Femur (tissue), 1 donor: ENCODE measurements around the gene MTMR1.

Source experiments
- DNase-seq: peaks from one replicate; pipeline ENCODE4 v3.0.0-alpha.2; 2017

Gene MTMR1

DNA sequence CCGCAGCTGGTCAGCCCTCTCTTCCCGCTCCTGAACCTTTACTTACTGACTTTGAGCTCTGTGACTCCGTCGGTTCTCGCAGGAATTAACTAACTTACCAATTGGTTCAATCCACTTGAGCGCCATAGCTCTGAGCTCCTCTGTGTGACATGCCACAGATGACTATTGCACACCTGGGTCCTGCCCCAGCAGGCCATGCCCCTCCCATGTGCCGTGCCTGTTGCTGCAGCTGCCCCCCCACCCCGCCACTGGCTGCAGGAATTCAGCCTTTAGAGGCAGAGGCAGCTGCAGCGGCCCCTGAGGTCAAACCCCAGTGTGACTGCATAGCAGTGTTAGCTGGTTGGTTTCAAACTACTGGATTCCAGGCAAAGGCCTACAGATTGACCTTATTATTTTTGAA lies 70.6 kb downstream of the MTMR1 start:
- no peak for DNase-seq

DNA sequence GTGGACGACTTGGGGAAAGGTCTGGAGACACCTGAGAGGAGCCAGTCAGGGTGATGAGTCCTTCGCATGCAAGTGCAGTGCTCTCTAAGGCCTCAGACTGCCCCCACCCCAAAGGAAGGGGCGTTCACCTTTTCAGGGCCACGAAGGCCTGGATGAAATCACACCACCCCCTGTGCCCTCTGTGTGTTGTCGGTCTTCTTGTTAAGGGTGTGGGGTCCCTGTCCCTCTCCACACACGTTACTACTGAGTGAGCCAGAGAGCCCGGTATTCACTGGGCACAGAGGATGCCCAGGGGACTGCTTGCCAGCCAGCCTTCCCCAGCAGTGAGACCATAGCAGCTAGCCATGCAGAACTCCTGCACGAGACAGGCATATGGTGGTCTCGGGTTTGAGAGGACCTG lies 72.0 kb downstream of the MTMR1 start:
- no peak for DNase-seq

DNA sequence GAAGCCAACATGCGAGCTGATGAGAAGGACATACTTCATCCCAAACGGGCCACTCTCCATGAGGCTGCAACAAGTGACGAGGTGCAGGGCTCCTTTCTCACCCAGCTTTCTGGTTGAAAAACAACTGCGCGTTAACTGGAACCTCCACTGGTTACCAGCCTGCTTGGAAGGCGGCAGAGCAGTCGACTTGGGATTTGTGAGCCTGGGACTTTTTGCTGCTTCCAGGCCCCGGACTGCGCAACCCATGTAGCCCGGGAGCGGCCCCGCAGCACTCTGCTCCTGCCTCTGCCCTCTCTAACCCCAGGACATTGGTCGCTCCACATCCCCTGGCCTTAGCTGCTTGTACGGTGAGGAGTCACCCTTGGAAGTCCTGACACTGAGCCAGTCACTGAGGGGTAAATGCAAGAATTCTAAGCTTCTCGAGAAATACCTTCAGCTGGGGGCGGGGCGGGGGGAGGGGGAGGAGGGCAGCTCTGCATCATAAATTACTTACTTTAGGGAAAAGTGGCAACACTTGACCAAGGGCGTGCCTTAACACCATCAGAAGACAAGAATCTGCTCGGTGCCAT lies 72.7 kb downstream of the MTMR1 start:
- no peak for DNase-seq

DNA sequence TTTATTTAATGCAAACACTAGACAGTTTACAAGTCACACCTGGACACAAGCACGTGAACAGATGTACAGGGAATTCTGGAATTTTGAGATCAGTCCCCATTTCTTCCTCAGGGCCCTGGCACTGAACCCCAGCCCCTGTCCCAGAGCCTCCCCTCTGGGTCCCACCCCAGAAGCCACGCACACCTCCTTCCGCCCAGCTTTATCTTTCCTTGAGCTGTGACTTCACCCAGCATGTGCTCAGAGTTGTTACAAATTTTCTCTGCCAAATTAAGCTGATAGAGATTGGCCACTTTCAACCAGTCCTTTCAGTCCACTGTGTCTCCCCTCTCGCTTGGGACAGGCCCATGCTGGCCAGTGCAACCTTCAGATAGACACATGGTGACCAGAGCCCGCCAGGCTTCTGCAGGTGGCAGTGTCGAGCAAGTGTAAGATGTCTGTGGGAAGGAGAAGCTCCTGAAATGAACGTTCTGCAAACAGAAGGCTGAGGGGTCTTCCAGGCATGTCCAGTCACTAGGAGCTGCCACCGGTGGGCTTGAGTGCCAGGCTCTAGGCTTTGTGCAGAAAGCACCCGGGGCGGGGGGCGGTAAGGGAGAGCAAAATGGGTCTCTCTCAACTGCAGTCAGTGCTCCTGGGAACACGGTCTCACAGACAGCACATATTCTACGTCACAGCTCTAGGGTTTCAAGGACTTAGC lies 73.3 kb downstream of the MTMR1 start:
- DNase-seq, result no peak

DNA sequence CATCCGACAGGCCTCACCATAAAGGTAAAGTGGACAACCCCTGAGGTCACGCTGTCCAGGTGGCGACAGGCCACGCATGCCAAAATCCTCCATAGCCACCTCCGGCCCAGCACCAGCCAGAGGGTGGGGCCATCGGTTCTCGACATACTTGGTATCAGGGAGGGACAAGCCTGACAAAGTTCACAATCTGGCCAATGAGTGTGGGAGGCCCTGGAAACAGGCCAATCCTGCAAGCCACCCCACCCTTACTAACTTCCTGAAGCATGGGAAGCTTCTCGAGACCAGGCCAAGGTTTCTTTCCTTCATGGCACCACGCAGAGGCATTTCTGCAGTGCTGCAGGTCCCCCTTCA lies 73.8 kb downstream of the MTMR1 start:
- DNase-seq, result no peak

DNA sequence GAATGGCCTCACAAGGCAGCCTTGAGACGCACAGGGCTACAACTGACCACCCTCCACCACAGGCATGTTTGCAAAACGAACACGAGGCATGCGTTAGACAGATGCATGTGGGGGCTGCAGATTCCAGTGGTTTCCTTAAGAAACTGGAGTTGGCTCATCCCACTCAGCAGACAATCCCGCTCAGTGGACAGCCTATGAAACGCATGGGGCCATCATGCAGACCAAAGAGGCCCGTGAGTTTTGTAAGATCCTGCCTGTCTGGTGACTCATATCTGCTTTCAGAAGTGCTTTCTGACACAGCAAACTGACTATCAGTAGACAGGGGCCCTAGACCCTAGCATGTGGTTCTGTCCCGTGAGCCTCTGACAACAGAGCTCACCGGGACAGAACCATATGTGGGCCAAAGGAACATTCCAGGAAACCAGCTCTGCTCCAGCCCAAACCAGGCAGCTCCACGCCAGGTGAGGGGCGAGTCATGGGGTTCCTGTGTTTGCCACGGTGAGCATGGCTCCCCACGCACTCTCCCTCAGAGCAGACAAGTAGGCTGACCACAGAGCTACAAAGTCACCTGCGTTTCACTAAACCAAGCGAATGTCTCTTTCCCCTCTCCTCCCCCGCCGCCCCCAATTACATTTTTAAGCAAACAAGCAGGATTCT lies 74.4 kb downstream of the MTMR1 start:
- DNase-seq, result no peak

DNA sequence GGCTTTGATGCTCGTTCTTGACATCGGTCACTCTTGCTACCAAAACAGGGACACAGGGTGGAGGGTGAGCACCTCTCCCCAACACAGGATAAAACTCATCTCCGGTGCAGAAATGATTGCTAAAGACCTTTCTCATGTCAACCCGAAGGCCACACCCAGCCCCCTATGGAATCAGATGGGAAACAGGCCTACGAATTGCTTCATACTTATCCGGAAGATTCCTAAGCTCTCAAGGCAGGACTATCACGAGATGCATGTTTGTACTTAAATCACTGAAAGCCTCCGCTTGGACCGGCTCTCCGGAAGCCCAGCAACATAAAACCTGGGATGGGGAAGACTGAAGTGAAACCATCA lies 74.9 kb downstream of the MTMR1 start:
- no peak for DNase-seq

DNA sequence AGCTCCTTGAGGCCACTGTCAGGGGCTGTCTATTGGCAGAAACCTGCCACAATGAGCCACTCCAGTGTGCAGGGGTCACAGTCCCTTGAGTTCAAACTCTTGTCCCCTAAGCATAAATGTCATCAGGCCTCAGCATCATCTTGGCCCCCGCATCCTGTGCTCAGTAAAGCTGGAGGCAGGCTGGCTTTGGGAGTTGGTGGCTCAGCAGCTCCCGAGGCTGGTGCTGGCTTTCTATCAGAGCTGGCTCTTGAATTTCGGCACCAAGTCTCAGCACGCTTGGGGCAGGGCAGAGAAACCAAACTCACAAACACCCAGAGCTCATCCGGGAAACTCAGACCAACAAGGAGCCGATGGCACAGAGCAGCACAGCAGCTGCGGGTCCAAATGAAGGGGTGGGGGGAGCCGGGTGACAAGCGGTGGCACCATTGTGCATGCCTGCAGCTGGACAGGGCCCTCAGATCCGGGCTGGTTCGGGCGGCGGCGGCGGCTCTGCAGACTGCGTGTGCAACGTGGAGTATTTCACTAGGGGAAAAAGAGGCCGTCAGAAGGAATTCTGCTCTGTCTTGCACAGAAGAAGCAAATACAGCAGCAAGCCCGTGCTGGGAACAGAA lies 75.5 kb downstream of the MTMR1 start:
- no peak for DNase-seq

DNA sequence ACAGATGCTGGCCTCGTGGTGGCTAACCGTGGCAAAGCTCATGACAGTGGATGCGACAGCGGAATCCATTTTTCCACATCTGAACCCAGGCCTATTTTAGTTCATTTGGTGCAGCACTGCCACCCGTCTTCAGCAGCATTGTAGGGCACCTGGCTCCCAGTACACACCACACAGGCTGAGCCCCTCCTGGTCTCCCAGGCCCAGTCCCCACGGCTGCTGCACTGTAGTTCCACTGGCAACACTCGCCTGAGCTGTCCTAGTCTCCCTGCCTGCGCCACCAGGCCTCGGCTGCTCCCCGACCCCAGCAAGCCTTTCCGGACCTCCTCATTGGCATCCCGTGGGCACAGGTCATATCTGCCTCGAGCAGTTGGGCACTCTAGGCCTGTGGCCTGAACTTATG lies 76.2 kb downstream of the MTMR1 start:
- DNase-seq, result no peak

DNA sequence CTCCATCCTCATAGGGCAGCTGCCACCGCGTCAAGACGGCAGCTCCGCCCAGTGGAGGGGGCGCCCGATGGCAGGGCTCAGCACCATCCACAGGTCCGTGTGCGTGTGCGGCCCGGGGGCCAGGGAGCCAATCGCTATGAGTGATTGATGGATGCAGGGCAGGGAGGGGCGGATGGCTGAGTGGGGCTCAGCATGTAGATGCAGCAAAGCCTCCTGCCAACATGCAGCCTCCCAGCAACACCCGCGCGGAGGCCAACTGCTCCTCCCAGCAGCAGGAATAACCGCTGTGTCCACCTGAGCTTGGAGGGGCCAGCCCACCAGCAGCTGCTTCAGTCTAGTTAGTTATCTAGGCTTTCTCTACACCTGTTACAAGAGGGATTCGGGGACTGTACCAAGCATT lies 77.4 kb downstream of the MTMR1 start:
- no peak for DNase-seq

DNA sequence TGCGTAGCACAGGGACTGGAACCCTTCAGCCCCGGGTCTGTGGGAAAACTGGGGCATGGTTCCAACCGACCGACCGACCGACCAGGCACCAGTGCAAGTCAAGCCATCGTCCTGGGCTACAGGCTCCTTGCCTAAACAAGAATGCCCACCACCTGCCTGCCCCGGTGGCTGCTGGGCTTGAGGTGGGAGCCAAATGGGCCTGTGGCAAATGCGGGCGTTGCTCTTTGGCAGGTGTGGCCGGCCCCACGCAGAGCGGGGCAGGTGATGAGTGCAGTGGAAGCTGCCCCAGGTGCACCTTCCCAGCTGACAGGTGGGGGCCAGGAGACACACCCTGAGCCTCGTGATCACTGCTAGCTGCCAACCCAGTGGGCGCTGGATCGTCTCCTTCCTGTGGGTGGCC lies 77.9 kb downstream of the MTMR1 start:
- DNase-seq, result no peak

DNA sequence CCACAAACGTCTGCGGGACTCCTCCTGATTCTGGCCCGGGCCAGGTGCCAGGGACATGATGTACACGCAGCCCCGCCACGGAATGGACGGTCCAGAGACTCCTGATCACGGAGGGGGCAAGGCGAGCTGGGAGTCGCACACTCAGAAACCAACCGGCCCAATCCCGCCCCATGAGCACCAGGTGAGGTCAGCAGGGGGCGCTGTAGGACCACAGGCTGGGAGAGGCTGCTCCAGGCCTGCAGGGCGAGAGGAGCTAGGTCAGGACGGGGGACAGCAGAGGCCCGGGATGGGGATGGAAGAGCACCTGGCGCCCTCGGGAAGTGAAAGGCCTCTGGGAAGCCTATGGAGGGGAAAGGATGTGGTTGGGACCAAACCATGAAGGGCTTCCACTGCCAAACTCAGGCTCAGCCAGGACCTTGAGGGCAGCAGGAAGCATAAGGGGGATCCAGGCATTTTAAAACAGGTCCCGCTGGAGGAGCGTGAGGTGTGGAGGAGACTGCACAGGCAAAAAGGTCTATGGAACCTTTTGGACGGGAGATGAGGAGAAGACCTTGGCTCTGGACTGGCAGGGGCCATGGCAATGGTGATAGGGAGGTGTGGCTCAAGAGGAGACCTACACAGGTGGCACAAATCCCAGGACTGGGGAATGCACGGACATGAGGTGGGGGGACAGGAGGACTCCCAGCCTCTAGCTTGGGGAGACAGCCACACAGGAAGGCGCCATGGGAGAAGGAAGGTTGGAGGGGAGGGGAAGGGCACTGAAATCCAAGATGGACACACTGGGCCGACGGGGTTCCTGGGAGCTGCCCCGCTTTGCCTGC lies 79.2 kb downstream of the MTMR1 start:
- peak; percentile 81 for DNase-seq

DNA sequence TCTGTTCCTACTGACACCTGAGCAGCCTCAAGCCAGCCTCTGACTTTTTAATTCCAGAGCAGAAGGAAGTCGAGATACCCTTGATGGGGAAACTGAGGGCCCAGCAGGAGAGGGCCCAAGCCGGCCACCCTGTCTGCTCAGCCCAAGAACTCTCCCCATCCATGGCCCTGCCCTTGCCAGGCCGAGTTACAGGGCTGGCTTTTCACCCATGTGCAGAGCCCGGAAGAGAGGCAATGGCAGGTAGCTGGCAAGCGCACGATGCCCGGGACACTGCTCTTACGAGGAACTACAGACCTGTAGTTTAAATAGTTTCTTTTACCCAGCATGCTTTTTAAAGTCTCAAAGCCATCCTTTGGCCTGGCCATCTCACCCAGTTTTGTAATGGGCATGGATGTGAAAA lies 79.9 kb downstream of the MTMR1 start:
- DNase-seq, result no peak

DNA sequence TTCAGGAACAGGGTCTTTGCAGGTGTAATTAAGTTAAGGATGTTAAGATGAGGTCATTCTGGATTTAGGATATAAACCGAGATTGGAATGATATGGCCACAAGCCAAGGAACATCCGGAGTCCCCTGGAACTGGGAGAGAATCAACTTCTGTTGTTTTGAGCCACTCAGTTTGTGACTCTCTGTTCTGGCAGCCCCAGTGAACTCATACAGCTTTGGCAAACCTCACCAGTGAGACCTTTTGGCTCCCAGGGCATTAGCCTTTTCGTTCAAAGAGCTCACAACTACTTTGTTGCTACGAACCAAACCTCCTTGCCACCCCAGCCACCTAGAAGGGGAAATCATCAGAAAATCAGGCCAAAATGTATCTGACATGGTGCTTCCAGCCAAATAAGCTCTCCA lies 80.4 kb downstream of the MTMR1 start:
- DNase-seq, result no peak

DNA sequence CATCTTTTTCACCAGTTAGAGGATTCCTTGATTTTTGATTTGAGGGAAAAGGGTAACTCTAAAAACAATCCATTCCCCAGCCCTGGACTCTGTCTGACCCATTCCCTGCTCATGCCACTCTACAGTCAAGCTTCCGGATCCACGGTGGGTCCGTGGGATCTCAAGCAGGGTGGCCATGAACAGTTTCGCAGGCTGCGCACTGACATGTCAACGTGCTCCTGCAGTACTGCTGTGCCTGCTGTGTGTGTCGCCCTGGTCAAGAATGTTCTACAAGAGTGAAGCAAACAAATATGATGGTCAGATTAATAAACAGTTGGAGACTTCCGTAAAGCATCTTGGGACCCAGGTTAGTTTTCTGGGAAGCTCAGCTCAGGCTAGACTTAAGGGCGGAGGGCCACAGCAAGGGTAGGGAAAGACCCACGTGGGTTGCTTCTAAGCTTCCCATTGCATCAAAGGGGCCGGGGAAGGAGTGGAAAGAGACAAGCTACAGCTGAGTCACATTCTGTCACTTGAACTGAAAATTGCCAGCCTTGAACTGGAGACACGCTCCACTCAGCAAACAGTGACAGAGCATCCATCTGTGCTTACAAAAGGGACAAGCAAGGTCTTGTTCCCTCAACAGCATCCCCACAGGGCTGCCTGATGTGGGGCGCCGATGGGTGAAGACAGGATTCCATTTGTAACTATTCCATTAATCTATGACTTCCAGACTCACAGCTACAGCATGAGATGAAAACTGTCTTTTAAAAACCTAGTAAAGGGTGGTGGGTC lies 81.8 kb downstream of the MTMR1 start:
- no peak for DNase-seq

DNA sequence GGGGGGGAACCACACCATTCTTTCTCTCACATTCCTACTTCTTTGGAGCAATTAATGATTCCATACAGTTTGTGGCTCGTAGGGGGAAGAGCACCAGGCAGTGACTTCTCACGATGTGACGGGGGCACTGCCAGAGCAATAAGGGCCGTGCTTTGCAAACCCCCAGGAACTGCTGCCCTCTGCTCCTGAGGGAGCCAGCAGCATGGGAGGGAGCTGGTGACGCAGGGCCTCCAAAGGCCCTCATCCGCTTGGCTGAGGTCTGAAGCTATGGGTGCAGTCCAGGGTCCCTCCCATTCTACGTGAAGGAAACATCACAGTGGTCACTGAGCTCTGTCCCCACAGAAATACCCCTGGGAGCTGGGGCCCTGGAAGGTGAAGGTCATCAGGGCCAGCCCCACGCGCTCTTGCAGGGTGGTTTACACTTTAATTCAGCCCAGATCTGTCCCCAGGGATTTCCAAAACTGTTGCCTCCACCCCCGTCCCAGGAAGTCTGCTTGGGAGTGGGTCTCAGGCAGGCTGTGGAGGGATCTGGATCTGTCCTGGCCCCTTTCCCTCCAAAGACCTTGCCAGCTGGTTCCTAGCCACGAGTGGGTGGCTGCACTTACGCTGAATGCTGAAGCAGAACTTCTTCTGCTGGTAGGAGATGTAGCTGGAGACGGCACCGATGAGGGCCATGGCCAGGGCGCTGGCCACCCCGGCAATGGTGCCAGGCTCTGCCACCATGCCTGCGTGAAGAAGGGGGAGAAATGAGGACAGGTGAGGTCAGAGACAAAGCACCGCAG lies 82.6 kb downstream of the MTMR1 start:
- DNase-seq, result no peak

DNA sequence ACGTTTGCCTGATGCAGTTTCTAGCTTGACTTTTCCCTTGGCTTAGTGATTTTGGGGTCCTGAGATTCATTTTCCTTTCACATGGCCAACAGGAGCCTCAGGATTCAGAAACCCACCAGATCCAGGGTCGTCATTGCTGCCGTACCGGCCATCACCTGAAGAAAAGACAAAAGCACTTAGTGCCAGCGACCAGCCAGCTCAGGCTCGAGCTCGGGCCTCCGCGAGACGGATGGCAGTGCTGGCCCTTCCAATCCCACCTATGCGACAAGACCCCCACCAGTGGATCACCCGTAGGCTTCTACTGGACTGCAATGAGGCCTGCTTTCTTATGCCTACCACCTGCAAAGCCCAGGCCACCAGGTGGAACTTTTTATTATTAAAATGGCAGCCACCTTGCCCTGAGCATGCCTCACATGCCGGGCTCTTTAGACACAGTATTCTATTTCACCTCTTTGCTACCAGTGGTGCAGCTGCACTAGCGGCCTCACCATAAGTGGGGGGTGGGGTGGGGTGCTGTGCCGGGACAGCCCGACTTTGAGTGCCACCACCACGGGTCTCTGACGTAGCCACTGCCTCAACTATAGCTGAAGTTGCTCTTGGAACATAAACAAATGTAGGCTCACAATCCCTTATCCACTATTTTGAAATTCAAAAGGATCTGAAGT lies 84.3 kb downstream of the MTMR1 start:
- no peak for DNase-seq

DNA sequence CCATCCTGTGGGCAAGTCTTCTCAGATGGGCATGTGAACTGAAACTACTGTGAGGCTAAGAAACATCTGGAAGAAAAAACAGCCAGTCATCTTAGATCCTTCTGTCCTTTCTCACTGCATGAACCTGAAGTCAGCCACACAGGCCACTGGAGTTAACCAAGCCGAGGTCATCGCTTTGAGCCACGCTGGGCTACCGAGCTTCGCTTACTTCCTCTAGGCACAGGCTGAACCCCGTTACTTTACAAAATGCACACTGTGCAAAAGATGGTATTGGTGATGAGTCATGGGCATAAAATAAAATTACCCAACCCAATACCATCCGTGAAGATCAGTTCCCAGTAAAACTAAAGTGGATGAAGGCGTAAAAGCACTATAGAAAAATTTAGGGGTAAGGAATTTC lies 86.2 kb downstream of the MTMR1 start:
- DNase-seq, result no peak

DNA sequence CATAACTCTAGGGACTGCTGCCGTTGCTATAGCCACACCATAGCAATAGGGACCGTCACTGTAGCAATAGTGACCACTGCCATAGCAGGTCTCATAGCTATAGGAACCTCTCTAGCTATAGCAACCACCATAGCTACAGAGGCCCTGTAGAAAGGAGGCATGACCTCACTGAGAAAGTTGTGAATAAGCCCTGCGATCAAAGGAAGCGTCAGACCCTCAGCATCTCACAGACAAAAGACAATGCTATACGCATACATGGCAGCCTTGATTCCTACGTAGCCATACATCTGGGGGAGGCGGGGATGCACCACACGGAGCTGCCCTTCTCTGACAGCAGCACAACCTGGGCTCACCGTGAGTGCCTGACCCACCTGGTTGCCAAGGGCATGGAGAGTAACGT lies 88.5 kb downstream of the MTMR1 start:
- DNase-seq, result no peak

DNA sequence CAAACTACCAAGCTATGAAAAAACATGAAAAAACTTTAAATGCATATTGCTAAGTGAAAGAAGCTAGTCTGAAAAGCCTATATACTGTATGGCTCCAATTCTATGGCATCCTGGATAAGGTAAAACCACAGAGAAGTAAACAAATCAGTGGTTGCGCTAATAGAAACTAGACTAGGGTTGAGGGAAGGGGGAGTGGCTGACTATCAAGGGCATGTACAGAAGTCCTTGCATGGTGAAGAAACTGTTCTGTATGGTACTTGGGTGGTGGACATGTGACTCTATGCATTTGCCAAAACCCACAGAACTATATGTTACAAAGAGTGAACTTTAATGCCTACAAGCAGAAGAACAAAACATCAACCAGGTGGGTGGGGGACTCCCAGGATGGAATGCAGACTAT lies 96.8 kb downstream of the MTMR1 start:
- DNase-seq, result no peak

DNA sequence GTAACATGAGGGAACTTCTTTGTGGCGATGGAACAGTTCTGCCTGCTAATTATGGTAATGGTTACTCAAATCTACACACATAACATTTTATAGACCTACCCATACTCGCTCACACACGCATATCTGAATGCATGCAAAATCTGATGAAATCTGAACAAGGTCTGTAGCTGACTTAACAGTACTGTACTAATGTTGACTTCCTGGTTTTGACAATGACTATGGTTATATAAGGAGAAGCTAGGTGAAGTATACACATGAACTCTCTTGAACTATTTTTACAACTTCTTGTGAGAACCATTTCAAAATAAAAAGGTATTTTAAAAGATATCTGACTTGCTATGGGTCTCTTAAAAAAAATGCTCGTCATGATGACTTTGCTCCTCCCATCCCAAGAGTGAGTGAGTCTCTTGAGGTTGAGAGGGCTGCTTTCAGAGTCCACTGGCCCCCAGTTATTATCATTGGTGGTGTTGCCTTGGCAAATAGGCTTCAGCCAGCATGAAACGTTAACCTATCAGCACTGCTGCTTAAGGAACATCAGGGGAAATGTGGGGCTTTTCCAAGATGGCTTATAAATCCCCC lies 99.8 kb downstream of the MTMR1 start:
- DNase-seq, result no peak
